Dendritic cell treated with granulocyte-macrophage colony-stimulating factor and Interleukin-4, amounts not matched to agents 40 ng/mL and 50 ng/mL, for 4 days (primary cell): ENCODE results near the gene TENT5A.

ENCODE experiments used
- H3K27ac Mint-ChIP-seq: one replicate; pipeline ENCODE4 v1.8.0; 2022; ENCODE audit warnings: mild to moderate bottlenecking, mixed read lengths
- H3K27me3 Mint-ChIP-seq: one replicate; pipeline ENCODE4 v1.8.0; 2022; ENCODE audit warnings: mild to moderate bottlenecking, mixed read lengths
- H3K36me3 Mint-ChIP-seq: one replicate; pipeline ENCODE4 v1.8.0; 2022; ENCODE audit warnings: low read depth, mixed read lengths
- H3K4me1 Mint-ChIP-seq: one replicate; pipeline ENCODE4 v1.8.0; 2022; ENCODE audit warnings: low read depth, mixed read lengths
- H3K4me3 Mint-ChIP-seq: one replicate; pipeline ENCODE4 v1.8.0; 2022; ENCODE audit warnings: mild to moderate bottlenecking, moderate library complexity, mixed read lengths
- H3K9me3 Mint-ChIP-seq: one replicate; pipeline ENCODE4 v1.8.0; 2022; ENCODE audit warnings: mixed read lengths
- intact Hi-C: fragments of 100-400 bp; cut with micrococcal nuclease; formaldehyde crosslinking; loops from one replicate; pipeline ENCODE4 v1.15.0; 2022

The TENT5A gene

GRCh38 chr6:81766482-81767069 lies 14.1 kb upstream of the TENT5A start:
- Mint-ChIP-seq H3K27ac (peak overlapping the region; percentile 66), H3K4me1 (peaks cover 47% of the 10 kb centered on the region), H3K36me3 (no peaks in the 10 kb centered on the region), H3K4me3 (peak overlapping the region; percentile 4), H3K27me3 (peaks cover 5% of the 10 kb centered on the region), H3K9me3 (no peaks in the 10 kb centered on the region)
- intact Hi-C loops, result no loop called here

DNA sequence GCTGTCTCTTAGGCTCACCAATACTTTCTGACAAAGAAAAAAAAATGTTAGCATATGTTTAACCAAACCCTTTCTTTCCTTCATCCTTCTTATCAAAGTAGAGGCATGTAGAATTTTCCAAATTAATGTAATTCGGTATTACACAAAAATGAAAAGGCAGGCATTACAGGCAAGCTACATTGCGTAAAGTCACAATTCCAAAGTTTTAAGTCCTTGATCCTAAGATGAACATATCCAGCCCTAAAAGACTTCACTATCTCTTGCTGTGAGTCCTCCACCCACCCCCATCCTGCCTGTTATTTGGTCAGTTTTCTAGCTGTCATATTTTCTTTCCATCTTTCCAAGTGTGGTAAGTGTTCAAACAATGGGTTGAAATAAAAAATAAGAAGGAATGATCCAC lies 12.1 kb upstream of the TENT5A start:
- Mint-ChIP-seq H3K27ac (no peak overlapping the region), H3K9me3 (no peaks in the 10 kb centered on the region), H3K36me3 (no peaks in the 10 kb centered on the region), H3K4me1 (peaks cover 39% of the 10 kb centered on the region), H3K4me3 (no peak overlapping the region), H3K27me3 (peaks cover 5% of the 10 kb centered on the region)
- intact Hi-C loops, result no loop called here

DNA sequence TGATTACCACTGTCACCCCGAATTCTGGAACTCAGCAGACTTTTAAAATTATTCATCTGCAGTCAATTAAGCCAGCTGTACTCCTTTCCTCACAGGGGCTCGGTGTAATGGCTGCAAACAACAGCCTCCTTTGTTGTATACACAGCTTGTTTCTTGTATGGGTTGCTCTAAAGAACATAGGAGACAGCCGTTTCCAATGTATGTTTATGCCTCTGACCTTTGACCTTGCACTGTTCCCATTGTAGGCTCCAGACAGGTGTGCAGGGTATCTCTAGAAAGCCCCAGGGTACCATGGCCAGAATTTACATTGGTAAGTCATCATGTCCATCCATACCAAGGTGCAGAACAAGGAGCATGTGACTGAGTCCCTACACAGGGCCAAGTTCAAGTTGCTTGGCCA lies 11.5 kb upstream of the TENT5A start:
- H3K4me1 Mint-ChIP-seq, result peaks cover 39% of the 10 kb centered on the region
- intact Hi-C loops, result no loop called here
- H3K9me3 Mint-ChIP-seq, result no peaks in the 10 kb centered on the region
- no peak overlapping the region for H3K4me3 Mint-ChIP-seq
- H3K27me3 Mint-ChIP-seq, result peaks cover 5% of the 10 kb centered on the region
- H3K27ac Mint-ChIP-seq, result no peak overlapping the region
- no peaks in the 10 kb centered on the region for H3K36me3 Mint-ChIP-seq

DNA sequence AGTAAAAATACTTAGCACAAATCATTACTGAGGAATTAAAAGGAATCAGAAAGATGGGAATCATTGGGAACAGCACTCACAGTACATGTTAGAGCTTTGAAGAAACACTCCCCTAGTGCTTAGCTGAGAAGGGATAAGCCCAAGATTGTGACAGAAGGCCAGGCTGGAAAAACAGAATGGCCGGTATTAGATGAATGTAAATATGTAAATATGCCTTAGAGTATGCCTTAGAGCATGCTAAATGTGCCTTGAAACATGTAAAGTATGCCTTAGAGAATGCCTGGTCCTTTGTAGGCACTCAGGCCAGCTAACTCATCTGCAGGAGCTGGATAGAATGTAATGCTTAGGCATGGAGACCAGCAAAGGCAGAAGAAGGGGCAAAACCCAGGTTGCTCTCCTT lies 10.6 kb upstream of the TENT5A start:
- H3K4me1 Mint-ChIP-seq, result peaks cover 39% of the 10 kb centered on the region
- H3K4me3 Mint-ChIP-seq, result no peak overlapping the region
- H3K27me3 Mint-ChIP-seq, result peaks cover 5% of the 10 kb centered on the region
- peak overlapping the region; percentile 27 for H3K27ac Mint-ChIP-seq
- no peaks in the 10 kb centered on the region for H3K36me3 Mint-ChIP-seq
- intact Hi-C loops, result no loop called here
- no peaks in the 10 kb centered on the region for H3K9me3 Mint-ChIP-seq

DNA sequence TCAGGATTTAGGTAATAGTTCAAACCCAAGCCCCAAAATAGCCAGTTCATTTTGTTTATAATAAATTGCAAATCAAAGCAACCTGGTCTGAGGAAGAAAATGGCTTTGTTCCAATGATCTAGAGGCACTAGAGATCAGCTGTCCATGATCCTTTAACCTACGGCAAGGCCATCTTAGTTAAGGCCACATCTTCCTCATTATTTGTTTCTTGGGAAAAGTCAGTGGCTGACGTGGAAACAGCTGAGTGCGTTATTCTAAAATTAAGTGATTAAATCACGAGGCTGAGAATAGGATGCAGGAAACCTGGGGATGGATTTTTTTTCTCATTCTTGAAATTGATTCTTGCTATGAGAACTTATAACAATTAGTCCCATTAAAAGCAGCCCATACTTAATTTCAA lies 10.1 kb upstream of the TENT5A start:
- no peaks in the 10 kb centered on the region for H3K36me3 Mint-ChIP-seq
- intact Hi-C loops, result loop anchor here (1.0 kb wide), 1 partner anchor 8 kb away; no protein-coding TSS in a partner anchor
- H3K9me3 Mint-ChIP-seq, result no peaks in the 10 kb centered on the region
- no peak overlapping the region for H3K4me3 Mint-ChIP-seq
- H3K27me3 Mint-ChIP-seq, result peaks cover 5% of the 10 kb centered on the region
- H3K4me1 Mint-ChIP-seq, result peaks cover 36% of the 10 kb centered on the region
- peak overlapping the region; percentile 27 for H3K27ac Mint-ChIP-seq

GRCh38 chr6:81762132-81762531 lies 9.7 kb upstream of the TENT5A start:
- Mint-ChIP-seq H3K36me3 (no peaks in the 10 kb centered on the region), H3K27ac (peak overlapping the region; percentile 27), H3K4me3 (no peak overlapping the region), H3K27me3 (peaks cover 5% of the 10 kb centered on the region), H3K4me1 (peaks cover 36% of the 10 kb centered on the region), H3K9me3 (no peaks in the 10 kb centered on the region)
- intact Hi-C loops, result loop anchor here (1.0 kb wide), 1 partner anchor 8 kb away; no protein-coding TSS in a partner anchor

DNA sequence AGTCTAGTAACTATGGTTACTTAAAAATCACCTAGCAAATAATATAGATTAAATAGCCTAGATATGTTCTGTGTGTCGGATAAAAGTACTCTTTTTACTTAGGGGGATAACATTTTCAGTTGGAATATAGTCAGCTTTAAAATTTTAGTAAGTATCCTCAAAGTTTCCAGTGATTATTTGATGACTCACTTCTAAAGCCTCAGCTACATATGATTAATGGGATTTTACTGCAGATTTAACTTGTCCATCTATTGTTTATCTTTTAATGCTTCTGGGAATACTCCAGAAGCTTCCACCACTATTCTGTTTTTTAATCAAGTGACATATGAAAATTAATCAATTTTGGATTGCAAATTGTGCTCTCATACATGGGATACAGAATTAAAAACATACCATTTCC lies 8.7 kb upstream of the TENT5A start:
- intact Hi-C loops, result no loop called here
- no peaks in the 10 kb centered on the region for H3K9me3 Mint-ChIP-seq

GRCh38 chr6:81759782-81760181 lies 7.3 kb upstream of the TENT5A start:
- no peak overlapping the region for H3K27ac Mint-ChIP-seq
- H3K9me3 Mint-ChIP-seq, result no peaks in the 10 kb centered on the region
- peaks cover 2% of the 10 kb centered on the region for H3K27me3 Mint-ChIP-seq
- H3K36me3 Mint-ChIP-seq, result no peaks in the 10 kb centered on the region
- H3K4me3 Mint-ChIP-seq, result no peak overlapping the region
- H3K4me1 Mint-ChIP-seq, result peaks cover 23% of the 10 kb centered on the region
- intact Hi-C loops, result loop anchor here (5.0 to 10.0 kb wide), 3 partner anchors 78 to 1655 kb away; partner anchors contain the start of gene BCKDHB

More for the DNA sequence above, 8.7 kb upstream of the TENT5A start:
- Mint-ChIP-seq H3K4me3 (no peak overlapping the region), H3K27me3 (peaks cover 5% of the 10 kb centered on the region), H3K27ac (no peak overlapping the region), H3K36me3 (no peaks in the 10 kb centered on the region), H3K4me1 (peaks cover 35% of the 10 kb centered on the region)

GRCh38 chr6:81758221-81758620 lies 5.7 kb upstream of the TENT5A start:
- intact Hi-C loops, result loop anchor here (5.0 to 10.0 kb wide), 3 partner anchors 79 to 1653 kb away; partner anchors contain the start of gene BCKDHB
- H3K27me3 Mint-ChIP-seq, result no peaks in the 10 kb centered on the region
- peaks cover 28% of the 10 kb centered on the region for H3K4me1 Mint-ChIP-seq
- peaks cover 1% of the 10 kb centered on the region for H3K36me3 Mint-ChIP-seq
- no peak overlapping the region for H3K4me3 Mint-ChIP-seq
- no peaks in the 10 kb centered on the region for H3K9me3 Mint-ChIP-seq
- H3K27ac Mint-ChIP-seq, result no peak overlapping the region

- peaks cover 22% of the 10 kb centered on the region for H3K4me1 Mint-ChIP-seq
- H3K4me3 Mint-ChIP-seq, result no peak overlapping the region
- no peaks in the 10 kb centered on the region for H3K9me3 Mint-ChIP-seq
- H3K27ac Mint-ChIP-seq, result peak overlapping the region; percentile 47
- no peaks in the 10 kb centered on the region for H3K27me3 Mint-ChIP-seq
- intact Hi-C loops, result loop anchor here (5.0 to 10.0 kb wide), 3 partner anchors 81 to 1652 kb away; partner anchors contain the start of gene BCKDHB
- H3K36me3 Mint-ChIP-seq, result peaks cover 16% of the 10 kb centered on the region
Observed at GRCh38 chr6:81756690-81757089, 4.2 kb upstream of the TENT5A start.

DNA sequence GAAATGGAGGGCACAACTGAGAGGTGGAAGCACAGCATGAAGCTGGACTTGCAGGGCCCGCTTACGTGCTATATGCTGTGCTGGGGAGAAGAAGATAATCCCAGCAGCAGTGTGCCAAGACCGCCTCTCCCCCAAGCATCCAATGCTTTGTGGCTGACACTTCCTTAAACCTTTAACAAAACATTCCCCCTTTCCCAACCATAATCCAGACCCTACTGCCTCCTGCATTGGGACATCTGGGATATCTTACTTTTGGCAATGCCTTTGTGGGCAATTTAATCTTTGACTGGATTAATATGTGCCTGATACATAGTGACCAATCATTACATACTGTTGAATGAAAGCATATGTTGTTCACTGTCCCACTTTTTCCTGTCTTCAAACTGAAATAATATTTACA lies 3.1 kb upstream of the TENT5A start:
- H3K9me3 Mint-ChIP-seq, result no peaks in the 10 kb centered on the region
- no peak overlapping the region for H3K27ac Mint-ChIP-seq
- no peak overlapping the region for H3K4me3 Mint-ChIP-seq
- peaks cover 26% of the 10 kb centered on the region for H3K4me1 Mint-ChIP-seq
- intact Hi-C loops, result loop anchor here (5.0 to 10.0 kb wide), 3 partner anchors 82 to 1651 kb away; partner anchors contain the start of gene BCKDHB
- no peaks in the 10 kb centered on the region for H3K27me3 Mint-ChIP-seq
- H3K36me3 Mint-ChIP-seq, result peaks cover 28% of the 10 kb centered on the region

- no peaks in the 10 kb centered on the region for H3K9me3 Mint-ChIP-seq
- H3K4me3 Mint-ChIP-seq, result no peak overlapping the region
- no peaks in the 10 kb centered on the region for H3K27me3 Mint-ChIP-seq
- peaks cover 29% of the 10 kb centered on the region for H3K4me1 Mint-ChIP-seq
- no peak overlapping the region for H3K27ac Mint-ChIP-seq
- intact Hi-C loops, result loop anchor here (1.0 to 10.0 kb wide), 7 partner anchors 7 to 1650 kb away; partner anchors contain the start of genes BCKDHB, PGM3 and RWDD2A
- peaks cover 34% of the 10 kb centered on the region for H3K36me3 Mint-ChIP-seq
Observed at GRCh38 chr6:81754906-81755305, 2.4 kb upstream of the TENT5A start.

DNA sequence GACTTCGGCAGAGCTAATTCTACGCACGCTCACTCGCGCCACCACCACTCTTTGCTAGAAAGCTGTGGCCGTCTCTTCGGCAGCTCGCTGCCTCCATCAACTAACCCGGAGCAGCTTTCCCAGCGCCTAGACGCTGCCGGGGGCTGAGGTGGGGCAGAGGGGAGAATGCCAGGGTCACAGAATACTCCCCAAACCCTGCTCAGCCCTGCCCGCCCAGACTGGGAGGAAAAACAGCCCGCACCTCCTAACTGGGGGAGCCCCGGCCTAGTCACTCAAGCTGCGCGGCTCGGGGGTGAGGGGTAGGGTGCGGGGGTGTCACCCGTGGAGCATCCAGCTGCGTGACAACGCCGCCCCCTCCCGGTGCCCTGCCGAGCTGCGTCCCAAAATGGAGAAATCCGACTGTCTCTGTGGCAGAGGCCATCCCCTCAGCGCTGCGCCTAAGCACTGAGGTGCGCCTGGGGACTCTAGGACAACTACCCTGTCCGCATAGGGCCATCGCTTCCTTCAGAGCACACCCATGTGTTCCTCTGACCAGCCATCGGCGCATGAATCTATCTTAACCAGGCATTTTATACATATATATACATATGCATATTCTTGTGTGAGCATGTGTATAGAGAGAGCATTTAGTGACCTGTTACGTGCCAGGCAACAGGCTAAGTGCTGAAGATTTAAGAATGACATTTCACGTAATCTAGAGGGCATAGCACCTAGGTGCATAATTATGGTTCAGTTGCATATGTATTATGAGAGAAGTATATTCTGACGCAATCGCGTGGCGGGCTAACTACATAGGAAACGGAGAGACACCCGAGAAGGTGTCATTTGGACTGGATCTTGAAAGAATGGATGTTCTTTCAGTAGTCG lies 1.5 kb upstream of the TENT5A start:
- peaks cover 39% of the 10 kb centered on the region for H3K4me1 Mint-ChIP-seq
- no peaks in the 10 kb centered on the region for H3K9me3 Mint-ChIP-seq
- H3K27ac Mint-ChIP-seq, result peak overlapping the region; percentile 98
- peaks cover 44% of the 10 kb centered on the region for H3K36me3 Mint-ChIP-seq
- H3K27me3 Mint-ChIP-seq, result no peaks in the 10 kb centered on the region
- intact Hi-C loops, result loop anchor here (1.0 to 10.0 kb wide), 6 partner anchors 8 to 1649 kb away; partner anchors contain the start of genes BCKDHB, PGM3 and RWDD2A
- peak overlapping the region; percentile 87 for H3K4me3 Mint-ChIP-seq
